ENCODE measurements around the gene GLB1L2. TPM values are rescaled to one million over a fixed set of nuclear protein-coding genes. Genes with fewer than 3 reads are reported as not detected.

The GLB1L2 gene
- total RNA-seq, 1 donor from 2014 or later = 11.6 TPM

- Mint-ChIP-seq H3K36me3 (no peaks in the 10 kb centered on the region), H3K9me3 (no peaks in the 10 kb centered on the region), H3K27me3 (peaks cover 8% of the 10 kb centered on the region), H3K4me1 (ENCODE audit: unreplicated experiment) (peaks cover 10% of the 10 kb centered on the region), H3K4me3 (no peak overlapping the region), H3K27ac (no peak overlapping the region)
- TF ChIP-seq CTCF (conservative IDR thresholded peaks at IDR 0.05) = no peak
- DNase-seq (ENCODE audit: extremely low spot score, unreplicated experiment) = no peak
These were observed 38.4 kb upstream of the GLB1L2 start for GRCh38 chr11:134293119-134294113.

GRCh38 chr11:134294664-134295063 is 37.1 kb upstream of the GLB1L2 start:
- H3K27me3 Mint-ChIP-seq = peaks cover 9% of the 10 kb centered on the region
- H3K27ac Mint-ChIP-seq = no peak overlapping the region
- no peaks in the 10 kb centered on the region for H3K9me3 Mint-ChIP-seq
- no peaks in the 10 kb centered on the region for H3K36me3 Mint-ChIP-seq
- H3K4me3 Mint-ChIP-seq = no peak overlapping the region
- no peak for DNase-seq (ENCODE audit: extremely low spot score, unreplicated experiment)
- peaks cover 2% of the 10 kb centered on the region for H3K4me1 Mint-ChIP-seq (ENCODE audit: unreplicated experiment)
- TF ChIP-seq CTCF (conservative IDR thresholded peaks at IDR 0.05) = no peak

GRCh38 chr11:134312223-134312622 is 19.6 kb upstream of the GLB1L2 start:
- H3K27ac Mint-ChIP-seq = no peak overlapping the region
- no peak overlapping the region for H3K4me3 Mint-ChIP-seq
- peaks cover 4% of the 10 kb centered on the region for H3K9me3 Mint-ChIP-seq
- H3K36me3 Mint-ChIP-seq = no peaks in the 10 kb centered on the region
- no peak for TF ChIP-seq CTCF (conservative IDR thresholded peaks at IDR 0.05)
- peaks cover 13% of the 10 kb centered on the region for H3K27me3 Mint-ChIP-seq
- no peaks in the 10 kb centered on the region for H3K4me1 Mint-ChIP-seq (ENCODE audit: unreplicated experiment)
- DNase-seq (ENCODE audit: extremely low spot score, unreplicated experiment) = no peak

- Mint-ChIP-seq H3K4me1 (ENCODE audit: unreplicated experiment) (no peaks in the 10 kb centered on the region), H3K36me3 (no peaks in the 10 kb centered on the region), H3K4me3 (no peak overlapping the region), H3K27ac (no peak overlapping the region), H3K9me3 (peaks cover 4% of the 10 kb centered on the region), H3K27me3 (peaks cover 9% of the 10 kb centered on the region)
- no peak for DNase-seq (ENCODE audit: extremely low spot score, unreplicated experiment)
- no peak for TF ChIP-seq CTCF (conservative IDR thresholded peaks at IDR 0.05)
These were observed 19.0 kb upstream of the GLB1L2 start for GRCh38 chr11:134312807-134313206.

- no peaks in the 10 kb centered on the region for H3K4me1 Mint-ChIP-seq (ENCODE audit: unreplicated experiment)
- H3K36me3 Mint-ChIP-seq = no peaks in the 10 kb centered on the region
- H3K27ac Mint-ChIP-seq = no peak overlapping the region
- no peak for DNase-seq (ENCODE audit: extremely low spot score, unreplicated experiment)
- no peak for TF ChIP-seq CTCF (conservative IDR thresholded peaks at IDR 0.05)
- H3K9me3 Mint-ChIP-seq = peaks cover 4% of the 10 kb centered on the region
- peaks cover 9% of the 10 kb centered on the region for H3K27me3 Mint-ChIP-seq
- H3K4me3 Mint-ChIP-seq = no peak overlapping the region
These were observed 18.4 kb upstream of the GLB1L2 start for GRCh38 chr11:134313379-134313778.
